ENCODE results near the gene NMU. TPM values are rescaled to one million over a fixed set of nuclear protein-coding genes. Genes with fewer than 3 reads are reported as not detected.

The NMU gene
- total and polyA plus RNA-seq, 10 of the 15 experiments (the other 5 are each of a cell fraction or from before 2014, with no cell fraction given), result 0.33 TPM; not detected in 9

DNA sequence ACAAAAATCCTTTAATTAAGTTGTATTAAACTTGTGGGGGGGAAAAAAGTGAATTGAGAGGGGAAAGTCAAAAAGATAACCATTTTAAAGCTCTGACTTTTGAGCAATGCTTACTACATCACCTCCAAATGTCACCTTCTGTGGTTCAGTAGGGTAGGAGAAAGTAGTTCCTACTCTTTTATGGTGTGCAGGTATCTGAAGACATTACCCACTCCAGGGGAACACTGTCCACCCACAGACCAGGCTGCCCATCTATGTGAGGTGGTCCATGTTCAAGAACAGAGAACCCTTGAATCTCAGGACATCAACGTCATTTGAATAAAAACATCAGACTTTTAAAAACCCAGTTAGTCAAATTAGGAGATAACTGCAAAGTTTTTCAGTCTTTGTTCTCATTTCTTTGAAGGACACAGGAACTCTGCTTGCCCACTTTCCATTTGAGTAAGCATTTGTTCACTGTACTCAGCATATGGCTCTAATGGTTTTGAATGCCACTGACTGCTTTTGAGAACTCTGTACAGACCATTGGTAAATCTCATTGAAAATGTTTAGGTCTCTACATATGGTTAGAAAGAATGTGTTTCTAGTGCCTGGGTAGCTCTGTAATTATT is 18.4 kb downstream of the NMU start (continued):
- TF ChIP-seq, protein P1, sequence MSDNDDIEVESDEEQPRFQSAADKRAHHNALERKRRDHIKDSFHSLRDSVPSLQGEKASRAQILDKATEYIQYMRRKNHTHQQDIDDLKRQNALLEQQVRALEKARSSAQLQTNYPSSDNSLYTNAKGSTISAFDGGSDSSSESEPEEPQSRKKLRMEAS (IDR thresholded peaks at IDR 0.05; ENCODE audit: low read depth, low read length), result no peak
- peak; percentile 56; the same call in 1 of the 2 replicates for TF ChIP-seq JUND (IDR thresholded peaks at IDR 0.05; ENCODE audit: low read depth, low read length)

DNA sequence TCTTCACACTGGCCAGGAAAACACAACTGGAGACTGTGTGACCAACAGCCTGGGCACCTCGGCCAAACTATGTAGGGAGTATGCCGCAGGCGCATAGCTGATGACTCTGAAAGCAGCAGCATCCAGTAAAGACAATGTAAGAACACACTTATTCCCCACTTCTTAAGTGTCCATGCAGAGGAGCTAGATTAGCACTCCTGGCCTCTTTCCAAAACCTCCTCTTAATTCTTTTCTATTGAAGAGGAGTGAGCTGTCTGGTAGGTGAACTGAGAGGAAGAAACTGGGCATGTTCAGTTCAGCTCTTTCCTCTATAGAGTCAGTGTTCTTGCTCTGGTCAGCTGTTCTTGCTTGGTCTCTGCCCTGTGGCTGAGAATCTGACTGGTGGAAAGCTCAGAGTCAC is 21.1 kb downstream of the NMU start:
- no peak for FAIRE-seq
- no peak for DNase-seq (ENCODE audit: low read depth, low spot score)
- ChIA-PET RAD21 (ENCODE audit: unreplicated experiment) (no interaction called here), CTCF (no interaction called here), POLR2A (no interaction called here), SMC1A (ENCODE audit: uncharacterized antibody, unreplicated experiment) (no interaction called here)
- peaks cover 0 to 3% of the 10 kb centered on the region in 2 experiments; a peak in 1 of 4 replicates for H3K27me3 ChIP-seq (replicated peaks in 1 of 2; ENCODE audit: control insufficient read depth in 2 of 2, insufficient read depth in 2 of 2, low read length in 1 of 2)
- in situ Hi-C loops (cut with MboI), result no loop called here
- H4K20me1 ChIP-seq (ENCODE audit: control insufficient read depth, insufficient read depth), result no peaks in the 10 kb centered on the region
- peaks cover 3% of the 10 kb centered on the region; the same call in 1 of the 2 replicates for H3K4me1 ChIP-seq (ENCODE audit: control insufficient read depth, insufficient read depth, low read length)
- no peak overlapping the region for H3K4me2 ChIP-seq (ENCODE audit: control insufficient read depth, insufficient read depth)
- no peak overlapping the region for H3K27ac ChIP-seq (ENCODE audit: control insufficient read depth, insufficient read depth)
- H3K9ac ChIP-seq (ENCODE audit: control insufficient read depth, insufficient read depth, low read length), result no peak overlapping the region
- TF ChIP-seq POU2F2 (IDR thresholded peaks at IDR 0.05; ENCODE audit: borderline replicate concordance, low read depth, low read length), result no peak
- no peak for TF ChIP-seq ZNF384 (IDR thresholded peaks at IDR 0.05; ENCODE audit: borderline replicate concordance, low read depth, low read length)
- no peak for TF ChIP-seq YY1 (IDR thresholded peaks at IDR 0.05; ENCODE audit: low read depth, low read length)
- TF ChIP-seq MEF2A (IDR thresholded peaks at IDR 0.05; ENCODE audit: insufficient read depth, low read depth, low read length), result no peak
- TF ChIP-seq CBX5 (IDR thresholded peaks at IDR 0.05; ENCODE audit: low read depth), result no peak
- TF ChIP-seq EP300 (IDR thresholded peaks at IDR 0.05; ENCODE audit: borderline replicate concordance in 1 of 2, control insufficient read depth in 1 of 2, low read depth in 2 of 2, low read length in 2 of 2), result no peak
- H3K9me3 ChIP-seq (replicated peaks; ENCODE audit: control insufficient read depth, insufficient read depth, low read length), result no peaks in the 10 kb centered on the region
- intact Hi-C loops (cut with micrococcal nuclease; ENCODE audit: unreplicated experiment), result no loop called here
- H3K36me3 ChIP-seq (ENCODE audit: control insufficient read depth in 2 of 2, insufficient read depth in 2 of 2, low read length in 1 of 2), result no peaks in the 10 kb centered on the region
- no TSS peak for BruUV-seq (replicated peaks)
- H3K4me3 ChIP-seq, result no peak overlapping the region
- H3K79me2 ChIP-seq (ENCODE audit: control insufficient read depth, insufficient read depth, low read length), result no peaks in the 10 kb centered on the region
- no peak overlapping the region for H2AFZ ChIP-seq (ENCODE audit: control insufficient read depth, low read depth, low read length)
- no peak for ATAC-seq
- 70% methylated on average over 3 of the region's 3 CpGs for WGBS (ENCODE audit: insufficient coverage, insufficient replicate concordance, low lambda C conversion rate, missing lambda C conversion rate)

Measured in GM12878 (cell line).